K562 (cell line): Measurements from ENCODE around the gene VSIG2. TPM values are rescaled to one million over a fixed set of nuclear protein-coding genes. Genes with fewer than 3 reads are reported as not detected.
A peak's percentile ranks its signal among the peaks of the same experiment; 100 is the strongest.

Source experiments
- ATAC-seq: fragments of 200-7000 bp; cut with Tn5 transposase; 3 replicates; pipeline ENCODE4 v1.9.1; 2020; ENCODE audit warnings: moderate library complexity
- BruUV-seq: library from RNA; stranded (reverse); fragments of 400-500 nt; replicated peaks from 2 replicates; lab custom pipeline; 2021; lab: Mats Ljungman, UMichigan
- CTCF ChIA-PET: fragments of 300-600 bp; formaldehyde crosslinking; extraction: SDS; loops from one replicate; lab custom pipeline; 2021; ENCODE audit warnings: low intra/inter-chr PET ratio; lab: Yijun Ruan, JAX
- POLR2A ChIA-PET: fragments of 300-600, 350-650 bp; sonication (Branson Sonifier 250); formaldehyde crosslinking; extraction: SDS; loops from one replicate; lab custom pipeline; 2021; ENCODE audit warnings: antibody characterized with exemption, inconsistent platforms; lab: Yijun Ruan, JAX
- DNase-seq, 4 experiments: peaks; one replicate each; pipeline versions ENCODE4 v3.0.0 to v3.0.0-alpha.2; 2011 to 2018; ENCODE audit warnings: low spot score in 3 of 4, mixed read lengths in 3 of 4; ENCODE audit errors: extremely low read depth in 1 of 4
- FAIRE-seq: peaks from 2 replicates; lab custom pipeline; 2011; peaks lifted over from hg19 to GRCh38; lab: Jason Lieb, UNC
- H2AFZ ChIP-seq: 2 replicates; pipeline ENCODE4 v1.6.0; 2011; ENCODE audit warnings: low read depth, low read length, control low read depth, inconsistent platforms
- H3K27ac ChIP-seq: fragments of 200-600 bp; 3 replicates; pipeline ENCODE4 v1.8.0; 2011; ENCODE audit warnings: low read depth, mild to moderate bottlenecking, control low read depth, inconsistent platforms, low read length, moderate library complexity, mixed read lengths; ENCODE audit errors: extremely low read depth
- H3K27me3 ChIP-seq, 2 experiments: fragments of 300-600 bp in 1 of 2; 2 replicates in 1 of 2; 3 replicates in 1 of 2; pipeline versions ENCODE4 v1.6.0 to v1.8.0; 2011; ENCODE audit warnings: inconsistent platforms in 2 of 2, low read length in 2 of 2, mild to moderate bottlenecking in 1 of 2, mixed read lengths in 1 of 2, moderate library complexity in 1 of 2; ENCODE audit not compliant: control insufficient read depth in 2 of 2, insufficient read depth in 2 of 2
- H3K36me3 ChIP-seq: fragments of 300-600 bp; 3 replicates; pipeline ENCODE4 v1.8.0; 2011; ENCODE audit warnings: mild to moderate bottlenecking, low read length, inconsistent platforms; ENCODE audit not compliant: control insufficient read depth, insufficient read depth
- H3K4me1 ChIP-seq, 2 experiments: fragments of 200-600 bp in 1 of 2; replicated peaks in 1 of 2; 2 replicates in 1 of 2; 3 replicates in 1 of 2; pipeline versions ENCODE4 v1.5.1 to v1.8.0; 2011; ENCODE audit warnings: inconsistent platforms in 2 of 2, low read length in 2 of 2, mild to moderate bottlenecking in 1 of 2, mixed read lengths in 1 of 2, moderate library complexity in 1 of 2; ENCODE audit not compliant: control insufficient read depth in 2 of 2, insufficient read depth in 2 of 2
- H3K4me2 ChIP-seq: 2 replicates; pipeline ENCODE4 v1.6.1; 2011; ENCODE audit warnings: low read length, control low read depth, inconsistent platforms, mixed read lengths; ENCODE audit not compliant: insufficient read depth
- H3K4me3 ChIP-seq: fragments of 200-600 bp; sonication (generic), shearing (Covaris generic); 2 replicates; pipeline ENCODE4 v1.5.1; 2016; ENCODE audit warnings: control low read depth, inconsistent platforms
- H3K79me2 ChIP-seq: fragments of 200-600 bp; 3 replicates; pipeline ENCODE4 v1.8.0; 2011; ENCODE audit warnings: low read length, inconsistent platforms; ENCODE audit not compliant: control insufficient read depth, insufficient read depth
- H3K9ac ChIP-seq, 2 experiments: 2 replicates each; pipeline versions ENCODE4 v1.6.0 to v1.6.1; 2011; ENCODE audit warnings: low read depth in 2 of 2, low read length in 2 of 2, control low read depth in 1 of 2, inconsistent platforms in 1 of 2, mild to moderate bottlenecking in 1 of 2, mixed read lengths in 1 of 2; ENCODE audit not compliant: insufficient read depth in 1 of 2
- H3K9me1 ChIP-seq: one replicate; pipeline ENCODE4 v1.6.0; 2011; ENCODE audit warnings: inconsistent platforms, mild to moderate bottlenecking, low read length, moderate library complexity; ENCODE audit not compliant: control insufficient read depth, insufficient read depth
- H3K9me3 ChIP-seq: replicated peaks from 2 replicates; pipeline ENCODE4 v1.5.1; 2011; ENCODE audit warnings: low read depth, low read length, inconsistent platforms; ENCODE audit not compliant: control insufficient read depth, insufficient read depth
- H4K20me1 ChIP-seq: replicated peaks from 2 replicates; pipeline ENCODE4 v1.6.1; 2011; ENCODE audit warnings: low read length, inconsistent platforms, mixed read lengths; ENCODE audit not compliant: control insufficient read depth, insufficient read depth
- C11orf30 ChIP-seq: fragments of 450-650 bp; IDR thresholded peaks from 2 replicates; pipeline ENCODE4 v1.6.1; 2016; ENCODE audit warnings: low read depth, mild to moderate bottlenecking
- CBX2 ChIP-seq: fragments of 200-600 bp; sonication (generic); IDR thresholded peaks from one replicate; pipeline ENCODE4 v1.6.1; 2012; ENCODE audit warnings: mild to moderate bottlenecking, low read length, inconsistent platforms; ENCODE audit not compliant: insufficient read depth, poor library complexity, severe bottlenecking
- CREBBP ChIP-seq: IDR thresholded peaks from one replicate; pipeline ENCODE4 v1.6.1; 2012; ENCODE audit warnings: low read depth, mild to moderate bottlenecking, control low read depth, inconsistent platforms, low read length
- HIVEP1 ChIP-seq: fragments of 250-450 bp; sonication (Bioruptor Pico); IDR thresholded peaks from 2 replicates; pipeline ENCODE4 v1.4.0; 2020; ENCODE audit warnings: mild to moderate bottlenecking
- NCOA1 ChIP-seq: fragments of 450-650 bp; IDR thresholded peaks from 2 replicates; pipeline ENCODE4 v1.6.1; 2016; ENCODE audit warnings: low read depth
- POU5F1 ChIP-seq: fragments of 150-350 bp; IDR thresholded peaks from 2 replicates; pipeline ENCODE4 v1.6.1; 2014; ENCODE audit warnings: borderline replicate concordance, low read length, low read depth, mild to moderate bottlenecking; ENCODE audit not compliant: partially characterized antibody
- PRDM10 ChIP-seq: fragments of 450-650 bp; IDR thresholded peaks from 2 replicates; pipeline ENCODE4 v1.6.1; 2018; ENCODE audit not compliant: partially characterized antibody
- TCF15 ChIP-seq: fragments of 250-450 bp; sonication (Bioruptor Pico); IDR thresholded peaks from 2 replicates; pipeline ENCODE4 v1.8.0; 2022; ENCODE audit warnings: moderate library complexity, mild to moderate bottlenecking, inconsistent platforms
- ZNF143 ChIP-seq: sonication (generic); formaldehyde crosslinking; IDR thresholded peaks from 2 replicates; pipeline ENCODE4 v1.9.0; 2022; ENCODE audit warnings: mild to moderate bottlenecking, missing genetic modification reagents
- ZNF277 ChIP-seq: fragments of 250-450 bp; sonication (Bioruptor Pico); IDR thresholded peaks from 2 replicates; pipeline ENCODE4 v1.8.0; 2022; ENCODE audit warnings: inconsistent platforms, mild to moderate bottlenecking, moderate library complexity, borderline replicate concordance
- ZNF316 ChIP-seq: fragments of 450-650 bp; IDR thresholded peaks from 2 replicates; pipeline ENCODE4 v1.6.1; 2016
- ZNF696 ChIP-seq: fragments of 250-450 bp; sonication (Bioruptor Pico); conservative IDR thresholded peaks from 2 replicates; pipeline ENCODE4 v1.4.0; 2020; ENCODE audit warnings: mild to moderate bottlenecking, moderate library complexity
- WGBS: fragments of 100-300 bp; shearing (Covaris generic); methylation state at CpG from one replicate; pipeline ENCODE4 v1.1.6; 2016; ENCODE audit warnings: low coverage, mixed read lengths; ENCODE audit not compliant: insufficient coverage; ENCODE audit errors: missing lambda C conversion rate; 5-methylcytosine and 5-hydroxymethylcytosine counted together
- in situ Hi-C: fragments of 300-500 bp; cut with MboI; formaldehyde crosslinking; loops from 4 replicates; pipeline ENCODE4 v1.15.0; 2018; ENCODE audit warnings: inconsistent platforms, mixed read lengths
- intact Hi-C: fragments of 100-400 bp; cut with micrococcal nuclease; formaldehyde crosslinking; loops from 2 replicates; pipeline ENCODE4 v1.14.2; 2022
- polyA plus RNA-seq, 8 experiments: library from polyadenylated mRNA; depleted of rRNA in 4 of 8; stranded (reverse) in 5 of 8; unstranded in 3 of 8; fragments of >200 nt; fragmentation: Nextera tagmentation in 2 of 8; fragmentation: Illumina TruSeq in 1 of 8; extraction: Ambion mirVana in 2 of 8; extraction: Trizol in 1 of 8; gene quantifications; 2 replicates each; pipeline versions ENCODE4 v1.2.1 to v1.2.3, GENCODE V29; 2011 to 2014; ENCODE audit warnings: inconsistent platforms in 1 of 8, missing spikeins in 1 of 8
- total RNA-seq, 7 experiments: library from RNA; depleted of rRNA in 6 of 7; stranded (reverse); fragments of >200 nt in 6 of 7; fragmentation: Illumina TruSeq in 2 of 7; extraction: Trizol in 2 of 7; gene quantifications; 2 replicates each; pipeline versions ENCODE4 v1.2.1 to v1.2.3, GENCODE V29; 2011 to 2021; ENCODE audit warnings: low replicate concordance in 1 of 7

Gene VSIG2
- total and polyA plus RNA-seq, 9 of the 15 experiments (the other 6 are each of a cell fraction or from before 2014, with no cell fraction given) = not detected

- BruUV-seq = no TSS peak
- POLR2A ChIA-PET = no interaction called here
- no peak for ATAC-seq
Measured at GRCh38 chr11:124784051-124784450, 32.0 kb upstream of the VSIG2 start.

More at GRCh38 chr11:124784051-124784450, 32.0 kb upstream of the VSIG2 start:
- no peaks in the 10 kb centered on the region for H3K27me3 ChIP-seq
- H3K27ac ChIP-seq = no peak overlapping the region
- no peak for DNase-seq
- H3K9me3 ChIP-seq = no peaks in the 10 kb centered on the region
- no peaks in the 10 kb centered on the region for H3K9me1 ChIP-seq
- H3K79me2 ChIP-seq = no peaks in the 10 kb centered on the region
- H3K9ac ChIP-seq = no peak overlapping the region
- FAIRE-seq = no peak
- 96% methylated on average over 2 of the region's 2 CpGs for whole genome bisulfite sequencing
- H2AFZ ChIP-seq = no peak overlapping the region
- no peak overlapping the region for H3K4me3 ChIP-seq
- no peaks in the 10 kb centered on the region for H3K4me1 ChIP-seq
- CTCF ChIA-PET = interaction anchor here (0.6 kb wide), 1 partner anchor 54 kb away, joined by 3 read pairs; no protein-coding TSS in a partner anchor
- in situ Hi-C loops = no loop called here
- TF ChIP-seq ZNF277 (no peak), TCF15 (CRISPR knock-in tag) (no peak), ZNF696 (no peak), CBX2 (no peak), ZNF143 (no peak), NCOA1 (no peak), ZNF316 (peak; percentile 53; the same call in 1 of the 2 replicates), CREBBP (no peak), POU5F1 (no peak), C11orf30 (peak; percentile 34), HIVEP1 (CRISPR knock-in tag) (no peak), PRDM10 (no peak)
- no peak overlapping the region for H3K4me2 ChIP-seq
- H3K36me3 ChIP-seq = no peaks in the 10 kb centered on the region
- no peaks in the 10 kb centered on the region for H4K20me1 ChIP-seq
- intact Hi-C loops = no loop called here
